HEK293 (cell line): ENCODE data around the gene IGF1R.

Experiments
- BCL6B ChIP-seq: fragments of 450-650 bp; formaldehyde crosslinking; IDR thresholded peaks from 2 replicates; pipeline ENCODE4 v1.5.1; 2017; ENCODE audit warnings: missing biosample characterization, missing genetic modification characterization
- GLIS1 ChIP-seq: fragments of 450-650 bp; formaldehyde crosslinking; IDR thresholded peaks from 2 replicates; pipeline ENCODE4 v1.5.1; 2016; ENCODE audit warnings: missing biosample characterization, missing genetic modification characterization
- IKZF3 ChIP-seq: fragments of 450-650 bp; IDR thresholded peaks from 2 replicates; pipeline ENCODE4 v1.5.0; 2018; ENCODE audit warnings: missing biosample characterization, mild to moderate bottlenecking, missing genetic modification characterization, moderate library complexity
- PRDM10 ChIP-seq: fragments of 450-650 bp; formaldehyde crosslinking; IDR thresholded peaks from 2 replicates; pipeline ENCODE4 v1.5.1; 2016; ENCODE audit warnings: missing biosample characterization, missing genetic modification characterization
- SP2 ChIP-seq: fragments of 450-650 bp; formaldehyde crosslinking; IDR thresholded peaks from 2 replicates; pipeline ENCODE4 v1.5.1; 2016; ENCODE audit warnings: missing biosample characterization, missing genetic modification characterization
- ZNF2 ChIP-seq: fragments of 450-650 bp; formaldehyde crosslinking; IDR thresholded peaks from 2 replicates; pipeline ENCODE4 v1.5.1; 2016; ENCODE audit warnings: missing biosample characterization, missing genetic modification characterization
- ZNF335 ChIP-seq: fragments of 450-650 bp; formaldehyde crosslinking; conservative IDR thresholded peaks from 2 replicates; pipeline ENCODE4 v1.5.1; 2016; ENCODE audit warnings: missing biosample characterization, missing genetic modification characterization
- ZNF394 ChIP-seq: fragments of 450-650 bp; formaldehyde crosslinking; IDR thresholded peaks from 2 replicates; pipeline ENCODE4 v1.5.1; 2016; ENCODE audit warnings: missing biosample characterization, missing genetic modification characterization, mild to moderate bottlenecking, moderate library complexity, borderline replicate concordance
- ZNF48 ChIP-seq: fragments of 450-650 bp; formaldehyde crosslinking; IDR thresholded peaks from 2 replicates; pipeline ENCODE4 v1.5.1; 2016; ENCODE audit warnings: missing biosample characterization, missing genetic modification characterization
- ZNF629 ChIP-seq: fragments of 450-650 bp; formaldehyde crosslinking; IDR thresholded peaks from 2 replicates; pipeline ENCODE4 v1.5.1; 2017; ENCODE audit warnings: missing biosample characterization, missing genetic modification characterization
- ZNF660 ChIP-seq: fragments of 450-650 bp; IDR thresholded peaks from 2 replicates; pipeline ENCODE4 v1.5.1; 2018; ENCODE audit warnings: missing biosample characterization, mild to moderate bottlenecking, missing genetic modification characterization
- ZNF670 ChIP-seq: fragments of 450-650 bp; formaldehyde crosslinking; IDR thresholded peaks from 2 replicates; pipeline ENCODE4 v1.5.1; 2016; ENCODE audit warnings: missing biosample characterization, missing genetic modification characterization, low read depth
- ZNF76 ChIP-seq: fragments of 450-650 bp; formaldehyde crosslinking; IDR thresholded peaks from 2 replicates; pipeline ENCODE4; 2016; ENCODE audit warnings: low read depth, missing biosample characterization, missing genetic modification characterization, borderline replicate concordance
- ZSCAN30 ChIP-seq: fragments of 450-650 bp; IDR thresholded peaks from 2 replicates; pipeline ENCODE4 v1.5.1; 2018; ENCODE audit warnings: missing biosample characterization, mild to moderate bottlenecking, missing genetic modification characterization, moderate library complexity
- TF ChIP-seq, protein P1 (sequence below): fragments of 450-650 bp; formaldehyde crosslinking; IDR thresholded peaks from 2 replicates; pipeline ENCODE4 v1.5.1; 2017; ENCODE audit warnings: missing biosample characterization, mild to moderate bottlenecking, missing genetic modification characterization, moderate library complexity
- TF ChIP-seq, protein P2 (sequence below): fragments of 450-650 bp; formaldehyde crosslinking; IDR thresholded peaks from 2 replicates; pipeline ENCODE4 v1.5.1; 2017; ENCODE audit warnings: missing biosample characterization, missing genetic modification characterization

Gene IGF1R

GRCh38 chr15:98648654-98649471, 524 bp downstream of the IGF1R start (continued):
- no peak for TF ChIP-seq ZNF629 (tag by site-specific recombination)
- no peak for TF ChIP-seq ZNF670 (tag by site-specific recombination)
- no peak for TF ChIP-seq ZNF2 (tag by site-specific recombination)
- 0 out of 2 replicates have a peak, but pooled peaks have one; percentile 17 for TF ChIP-seq ZNF76 (tag by site-specific recombination)
- TF ChIP-seq IKZF3 (tag by site-specific recombination), result no peak
- TF ChIP-seq, protein P1, sequence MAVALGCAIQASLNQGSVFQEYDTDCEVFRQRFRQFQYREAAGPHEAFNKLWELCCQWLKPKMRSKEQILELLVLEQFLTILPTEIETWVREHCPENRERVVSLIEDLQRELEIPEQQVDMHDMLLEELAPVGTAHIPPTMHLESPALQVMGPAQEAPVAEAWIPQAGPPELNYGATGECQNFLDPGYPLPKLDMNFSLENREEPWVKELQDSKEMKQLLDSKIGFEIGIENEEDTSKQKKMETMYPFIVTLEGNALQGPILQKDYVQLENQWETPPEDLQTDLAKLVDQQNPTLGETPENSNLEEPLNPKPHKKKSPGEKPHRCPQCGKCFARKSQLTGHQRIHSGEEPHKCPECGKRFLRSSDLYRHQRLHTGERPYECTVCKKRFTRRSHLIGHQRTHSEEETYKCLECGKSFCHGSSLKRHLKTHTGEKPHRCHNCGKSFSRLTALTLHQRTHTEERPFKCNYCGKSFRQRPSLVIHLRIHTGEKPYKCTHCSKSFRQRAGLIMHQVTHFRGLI (tag by site-specific recombination), result 0 out of 2 replicates have a peak, but pooled peaks have one; percentile 62
- TF ChIP-seq, protein P2, sequence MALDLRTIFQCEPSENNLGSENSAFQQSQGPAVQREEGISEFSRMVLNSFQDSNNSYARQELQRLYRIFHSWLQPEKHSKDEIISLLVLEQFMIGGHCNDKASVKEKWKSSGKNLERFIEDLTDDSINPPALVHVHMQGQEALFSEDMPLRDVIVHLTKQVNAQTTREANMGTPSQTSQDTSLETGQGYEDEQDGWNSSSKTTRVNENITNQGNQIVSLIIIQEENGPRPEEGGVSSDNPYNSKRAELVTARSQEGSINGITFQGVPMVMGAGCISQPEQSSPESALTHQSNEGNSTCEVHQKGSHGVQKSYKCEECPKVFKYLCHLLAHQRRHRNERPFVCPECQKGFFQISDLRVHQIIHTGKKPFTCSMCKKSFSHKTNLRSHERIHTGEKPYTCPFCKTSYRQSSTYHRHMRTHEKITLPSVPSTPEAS (tag by site-specific recombination), result no peak
- TF ChIP-seq ZSCAN30 (tag by site-specific recombination), result peak; percentile 70
- TF ChIP-seq ZNF394 (tag by site-specific recombination), result no peak
- TF ChIP-seq SP2 (tag by site-specific recombination), result peak; percentile 29; the same call in 1 of the 2 replicates
- TF ChIP-seq ZNF48, result no peak
- TF ChIP-seq ZNF335 (tag by site-specific recombination), result peak; percentile 71
- peak; percentile 42; the same call in 1 of the 2 replicates for TF ChIP-seq ZNF660
- peak; percentile 64 for TF ChIP-seq PRDM10
- peak; percentile 55 for TF ChIP-seq GLIS1 (tag by site-specific recombination)
- no peak for TF ChIP-seq BCL6B (tag by site-specific recombination)
